GM12875 (cell line): ENCODE results near the gene SCP2.

ENCODE experiments used
- H3K4me3 ChIP-seq: one replicate; pipeline ENCODE4 v1.5.1; 2011; ENCODE audit warnings: low read depth, low read length, control low read depth
- CTCF ChIP-seq: IDR thresholded peaks from 2 replicates; pipeline ENCODE4 v1.5.1; 2011; ENCODE audit warnings: low read depth, mild to moderate bottlenecking, control low read depth, inconsistent platforms, low read length, moderate library complexity, borderline replicate concordance; ENCODE audit not compliant: insufficient read depth

Gene SCP2

GRCh38 chr1:53043271-53043670 is 116.2 kb downstream of the SCP2 start:
- H3K4me3 ChIP-seq: no peak overlapping the region
- no peak for TF ChIP-seq CTCF

GRCh38 chr1:53044926-53045325 is 117.8 kb downstream of the SCP2 start:
- H3K4me3 ChIP-seq: no peak overlapping the region
- no peak for TF ChIP-seq CTCF

GRCh38 chr1:53046930-53047329 is 119.9 kb downstream of the SCP2 start:
- no peak for TF ChIP-seq CTCF

GRCh38 chr1:53047737-53048736 is 121.0 kb downstream of the SCP2 start:
- no peak for TF ChIP-seq CTCF
- no peak overlapping the region for H3K4me3 ChIP-seq

More at GRCh38 chr1:53046930-53047329, 119.9 kb downstream of the SCP2 start:
- H3K4me3 ChIP-seq: no peak overlapping the region

- no peak for TF ChIP-seq CTCF
- no peak overlapping the region for H3K4me3 ChIP-seq
Observed at GRCh38 chr1:53048960-53049573, 122.0 kb downstream of the SCP2 start.

- TF ChIP-seq CTCF: no peak
Observed at GRCh38 chr1:53049574-53049967, 122.5 kb downstream of the SCP2 start.

More at GRCh38 chr1:53049574-53049967, 122.5 kb downstream of the SCP2 start:
- H3K4me3 ChIP-seq: no peak overlapping the region
